ENCODE results near the gene NIFK.
"Not testable (repeated sequence)": the region's sequence is repeated elsewhere in the genome, so short reads cannot be mapped to it uniquely, and the experiment has no call there.

Gene NIFK

DNA sequence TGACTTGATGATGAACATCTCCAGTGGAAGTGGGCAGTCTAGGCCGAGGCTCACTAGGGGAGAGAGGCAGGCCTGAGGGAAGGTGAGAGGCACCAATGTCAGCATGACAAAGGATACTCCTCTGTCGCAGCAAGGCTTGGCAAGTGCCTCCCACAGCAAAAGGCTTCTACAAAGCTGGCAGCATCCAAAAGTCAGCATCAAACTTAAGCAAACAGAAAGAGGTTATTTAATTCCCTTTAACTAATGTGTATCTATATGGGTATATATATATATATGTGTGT, 41.6 kb downstream of the NIFK start:
- no peak for DNase-seq (ENCODE audit: low read depth, low spot score)

DNA sequence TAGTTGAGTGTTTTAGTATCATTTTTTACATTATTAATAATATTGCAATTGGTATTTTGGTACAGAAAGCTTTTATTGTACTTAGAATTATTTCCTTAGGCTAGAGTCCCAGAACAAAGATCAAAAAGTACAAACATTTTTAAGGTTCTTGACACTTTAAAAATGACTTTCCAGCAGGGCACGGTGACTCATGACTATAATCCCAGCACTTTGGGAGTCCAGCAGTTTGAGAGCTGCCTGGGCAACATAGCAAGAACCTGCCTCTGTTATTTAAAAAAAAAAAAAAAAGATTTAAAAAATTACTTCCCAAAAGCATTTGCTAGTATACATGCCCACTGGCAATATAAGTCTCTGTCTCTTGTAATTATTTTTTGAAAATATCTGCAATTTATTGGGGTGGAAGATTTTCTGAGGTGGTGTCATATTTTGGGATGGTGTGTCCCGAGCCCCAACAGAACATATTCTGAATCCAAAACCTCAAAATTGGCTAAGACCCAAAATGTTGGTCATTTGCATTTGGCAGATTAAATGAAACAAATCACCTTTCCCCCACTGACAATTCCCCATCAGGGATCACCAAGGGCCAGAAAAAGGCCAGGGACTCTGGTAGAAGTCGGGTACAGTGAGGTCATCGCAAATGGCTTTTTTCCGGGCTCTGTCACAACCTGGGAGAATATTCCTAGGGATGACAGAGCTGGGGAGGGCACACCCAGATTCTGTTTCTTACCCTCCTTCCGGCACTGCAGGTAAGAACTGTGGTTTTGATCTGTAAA, 42.1 kb downstream of the NIFK start:
- no peak for DNase-seq (ENCODE audit: low read depth, low spot score)

DNA sequence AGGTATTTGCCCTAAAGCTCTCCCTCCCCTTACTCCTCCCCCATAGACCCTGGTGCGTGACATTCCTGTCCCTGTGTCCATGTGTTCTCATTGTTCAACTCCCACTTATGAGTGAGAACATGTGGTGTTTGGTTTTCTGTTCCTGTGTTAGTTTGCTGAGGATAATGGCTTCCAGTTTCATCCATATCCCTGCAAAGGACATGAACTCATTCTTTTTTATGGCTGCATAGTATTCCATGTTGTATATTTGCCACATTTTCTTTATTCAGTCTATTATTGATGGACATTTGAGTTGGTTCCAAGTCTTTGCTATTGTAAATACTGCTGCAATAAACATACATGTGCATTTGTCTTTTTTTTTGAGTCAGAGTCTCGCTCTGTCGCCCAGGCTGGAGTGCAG, 46.1 kb downstream of the NIFK start:
- not testable (repeated sequence) for DNase-seq (ENCODE audit: low read depth, low spot score)

DNA sequence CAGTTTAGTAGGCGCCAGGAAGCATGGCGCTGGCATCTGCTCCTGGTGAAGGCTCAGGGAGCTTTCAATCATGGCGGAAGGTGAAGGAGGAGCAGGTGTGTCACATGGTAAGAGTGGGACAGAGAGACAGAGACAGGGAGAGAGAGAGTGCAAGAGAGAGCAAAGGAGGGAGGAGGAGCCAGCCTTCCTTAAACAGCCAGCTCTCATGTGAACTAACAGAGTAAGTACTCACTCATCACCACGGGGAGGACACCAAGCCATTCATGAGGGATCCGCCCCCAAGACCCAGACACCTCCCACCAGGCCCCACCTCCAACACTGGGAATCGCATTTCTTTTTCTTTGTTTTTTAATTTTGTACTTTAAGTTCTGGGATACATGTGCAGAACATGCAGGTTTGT, 46.6 kb downstream of the NIFK start:
- DNase-seq (ENCODE audit: low read depth, low spot score): no peak

DNA sequence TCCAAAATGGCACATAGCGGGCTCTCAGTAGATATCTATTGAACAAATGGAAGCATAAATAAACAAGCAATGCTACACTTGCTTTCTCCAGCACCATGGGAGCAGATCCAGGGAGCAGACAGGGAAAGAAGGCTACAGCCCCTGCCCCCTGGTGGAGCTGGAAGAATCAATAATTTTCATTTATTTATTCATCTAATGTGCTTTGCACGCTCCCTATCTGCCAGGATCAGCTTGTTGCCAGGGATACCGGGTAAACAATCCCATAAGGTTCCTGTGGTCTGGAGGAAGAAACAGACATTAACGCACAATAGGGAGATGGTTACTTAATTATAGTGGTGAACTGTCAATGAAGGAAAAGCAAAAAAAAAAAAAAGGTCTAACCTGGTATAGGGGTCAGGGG, 47.3 kb downstream of the NIFK start:
- DNase-seq (ENCODE audit: low read depth, low spot score): no peak

DNA sequence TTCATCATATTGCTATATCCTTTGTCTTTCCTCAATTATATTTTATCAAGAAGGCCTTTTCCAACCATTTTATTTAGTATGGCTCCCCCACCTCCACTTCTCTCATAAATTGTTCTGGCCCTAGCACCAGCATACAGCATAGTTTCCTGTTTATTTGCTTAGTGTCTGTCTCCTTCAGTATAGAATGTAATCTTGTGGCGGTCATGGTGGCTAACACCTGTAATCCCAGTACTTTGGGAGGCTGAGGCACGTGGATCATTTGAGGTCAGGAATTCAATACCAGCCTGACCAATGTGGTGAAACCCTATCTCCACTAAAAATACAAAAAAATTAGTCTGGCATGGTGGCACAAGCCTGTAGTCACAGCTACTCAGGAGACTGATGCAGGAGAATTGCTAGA, 47.9 kb downstream of the NIFK start:
- DNase-seq (ENCODE audit: low read depth, low spot score): no peak

DNA sequence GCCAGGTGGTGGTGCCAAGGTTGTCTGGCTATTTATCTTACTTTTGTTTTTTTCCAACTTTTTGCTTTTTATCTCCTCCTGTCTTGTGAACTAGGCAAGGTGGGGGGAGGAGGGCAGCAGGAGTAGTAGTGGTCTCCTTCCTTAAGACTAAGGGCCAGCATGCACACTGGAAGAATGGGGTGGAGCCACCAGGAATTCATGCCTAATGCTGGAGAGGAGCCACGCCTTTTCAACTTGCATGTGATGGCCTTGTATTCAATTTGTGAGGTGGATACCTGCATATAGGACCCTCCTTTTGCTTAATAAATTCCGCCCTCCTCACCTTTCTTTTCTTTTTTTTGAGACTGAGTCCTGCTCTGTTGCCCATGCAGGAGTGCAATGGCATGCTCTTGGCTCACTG, 49.8 kb downstream of the NIFK start:
- DNase-seq (ENCODE audit: low read depth, low spot score): no peak

DNA sequence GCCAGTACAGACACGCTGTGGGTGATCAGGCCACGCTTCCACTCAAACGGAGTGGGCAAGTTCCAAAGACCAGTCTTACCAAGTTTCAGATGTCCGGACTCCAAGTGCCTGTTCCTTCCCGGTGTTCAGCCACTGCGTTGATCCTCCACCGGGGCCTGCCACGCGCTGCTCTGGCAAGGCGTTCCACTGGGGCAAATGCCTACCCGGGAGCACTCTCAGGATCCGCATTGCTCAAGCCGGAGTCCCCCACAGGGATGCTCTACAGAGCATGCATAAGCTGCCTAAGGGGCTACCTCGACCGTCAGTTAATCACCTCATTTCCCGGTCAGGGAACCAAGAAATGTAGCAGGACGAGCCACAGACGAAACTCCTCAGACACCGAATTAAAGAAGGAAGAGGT, 50.5 kb downstream of the NIFK start:
- no peak for DNase-seq (ENCODE audit: low read depth, low spot score)

DNA sequence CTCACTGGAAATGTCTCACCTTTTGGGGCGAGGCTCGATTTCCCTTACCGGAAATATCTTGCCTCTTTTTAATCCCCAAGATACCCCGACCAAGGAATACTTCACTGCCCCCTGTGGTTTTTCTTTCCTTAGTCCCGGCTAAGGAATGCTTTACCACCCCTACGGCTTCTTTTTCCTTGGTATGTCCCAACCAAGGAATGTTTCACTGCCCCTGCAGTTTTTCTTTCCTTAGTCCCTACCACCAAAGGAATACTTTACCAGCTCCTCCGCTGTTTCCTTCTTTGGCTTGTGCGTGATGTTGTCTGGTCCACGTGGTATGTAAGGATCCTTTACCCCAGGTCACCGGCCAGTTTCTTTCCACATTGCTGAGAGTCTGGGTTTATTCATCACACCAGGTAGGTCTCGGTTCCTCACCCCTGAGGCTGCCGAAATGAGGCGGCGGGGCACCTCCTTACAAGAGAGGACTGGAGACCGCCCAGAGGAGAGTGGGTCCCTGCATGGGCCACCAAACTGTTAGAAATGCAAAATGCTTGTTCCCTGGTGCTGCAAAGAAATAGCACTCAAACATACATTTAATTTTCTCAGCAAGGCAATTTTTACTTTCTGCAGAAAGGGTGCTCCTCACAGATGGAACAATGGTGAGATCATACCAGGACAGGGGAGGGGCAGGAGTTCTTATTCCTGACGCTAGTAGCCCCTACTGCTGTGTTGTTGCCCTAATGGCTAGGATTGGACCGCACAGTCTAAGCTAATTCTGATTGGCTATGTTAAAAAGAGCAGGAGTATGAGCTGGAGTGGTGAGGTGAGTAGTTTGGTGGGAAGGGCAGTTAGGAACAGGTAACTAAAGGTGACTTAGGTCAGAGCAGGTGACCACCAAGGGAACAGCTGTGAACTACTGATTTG, 54.0 kb downstream of the NIFK start:
- DNase-seq (ENCODE audit: low read depth, low spot score): no peak

DNA sequence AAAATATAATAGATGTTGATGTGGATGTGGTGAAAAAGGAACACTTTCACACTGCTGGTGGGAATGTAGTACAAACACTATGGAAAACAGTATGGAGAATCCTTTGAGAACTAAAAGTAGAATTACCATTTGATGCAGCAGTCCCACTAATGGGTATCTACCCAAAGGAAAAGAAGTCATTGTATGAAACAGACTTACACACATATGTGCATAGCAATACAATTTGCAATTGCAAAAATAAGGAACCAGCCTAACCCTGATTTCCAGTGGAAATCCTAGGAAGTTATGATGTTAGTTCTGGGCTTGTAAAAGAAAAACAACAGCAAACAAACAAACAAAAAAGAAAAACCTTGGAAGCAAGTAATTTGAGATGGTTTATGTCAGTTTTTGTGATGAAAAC, 58.8 kb downstream of the NIFK start:
- no peak for DNase-seq (ENCODE audit: low read depth, low spot score)
